ENCODE results near the gene KMT2E.

The KMT2E gene

GRCh38 chr7:105118612-105119600, 104.9 kb downstream of the KMT2E start:
- no peak; the same call in none of the 3 replicates for ATAC-seq
- no peak for TF ChIP-seq PATZ1 (CRISPR knock-in tag; IDR thresholded peaks at IDR 0.05; ENCODE audit: borderline replicate concordance)
- no peak for TF ChIP-seq ZNF8 (CRISPR knock-in tag; IDR thresholded peaks at IDR 0.05)
- TF ChIP-seq CREB5 (CRISPR knock-in tag; IDR thresholded peaks at IDR 0.05; ENCODE audit: low read depth), result no peak
- TF ChIP-seq TCF4 (CRISPR knock-in tag; IDR thresholded peaks at IDR 0.05; ENCODE audit: borderline replicate concordance), result no peak
- no peak for TF ChIP-seq ZNF70 (CRISPR knock-in tag; IDR thresholded peaks at IDR 0.05)
- no peak for TF ChIP-seq SNAI2 (CRISPR knock-in tag; IDR thresholded peaks at IDR 0.05)
- TF ChIP-seq BACH2 (CRISPR knock-in tag; IDR thresholded peaks at IDR 0.05; ENCODE audit: borderline replicate concordance), result no peak
- no peak for TF ChIP-seq PPARA (CRISPR knock-in tag; IDR thresholded peaks at IDR 0.05; ENCODE audit: borderline replicate concordance)
- no peak for TF ChIP-seq POU6F1 (CRISPR knock-in tag; IDR thresholded peaks at IDR 0.05; ENCODE audit: borderline replicate concordance, low read depth)
- TF ChIP-seq ZC3H10 (CRISPR knock-in tag; IDR thresholded peaks at IDR 0.05), result no peak
- no peak for TF ChIP-seq ISL1 (CRISPR knock-in tag; IDR thresholded peaks at IDR 0.05)
- TF ChIP-seq OSR1 (CRISPR knock-in tag; IDR thresholded peaks at IDR 0.05), result no peak
- no peak for TF ChIP-seq CSRNP3 (CRISPR knock-in tag; IDR thresholded peaks at IDR 0.05)
- TF ChIP-seq TOX (CRISPR knock-in tag; IDR thresholded peaks at IDR 0.05; ENCODE audit: borderline replicate concordance), result no peak
- no peak for TF ChIP-seq GLIS3 (CRISPR knock-in tag; IDR thresholded peaks at IDR 0.05)
- TF ChIP-seq ZNF565 (CRISPR knock-in tag; conservative IDR thresholded peaks at IDR 0.05; ENCODE audit: low read depth), result no peak

GRCh38 chr7:105122619-105123018, 108.6 kb downstream of the KMT2E start:
- TF ChIP-seq TSHZ2 (CRISPR knock-in tag; IDR thresholded peaks at IDR 0.05), result no peak
- no peak for TF ChIP-seq ZFP3 (CRISPR knock-in tag; IDR thresholded peaks at IDR 0.05)
- no peak for TF ChIP-seq PATZ1 (CRISPR knock-in tag; IDR thresholded peaks at IDR 0.05; ENCODE audit: borderline replicate concordance)
- TF ChIP-seq ZNF70 (CRISPR knock-in tag; IDR thresholded peaks at IDR 0.05), result no peak
- no peak for TF ChIP-seq ZNF565 (CRISPR knock-in tag; conservative IDR thresholded peaks at IDR 0.05; ENCODE audit: low read depth)
- no peak for TF ChIP-seq GLIS3 (CRISPR knock-in tag; IDR thresholded peaks at IDR 0.05)
- no peak for TF ChIP-seq ZNF8 (CRISPR knock-in tag; IDR thresholded peaks at IDR 0.05)
- TF ChIP-seq SNAI2 (CRISPR knock-in tag; IDR thresholded peaks at IDR 0.05), result no peak
- no peak for TF ChIP-seq CREB5 (CRISPR knock-in tag; IDR thresholded peaks at IDR 0.05; ENCODE audit: low read depth)
- no peak for TF ChIP-seq CSRNP3 (CRISPR knock-in tag; IDR thresholded peaks at IDR 0.05)
- ATAC-seq, result no peak

Measured in SK-N-SH treated with all-trans-retinoic acid at 6 μM for 48 hours (cell line).